ENCODE measurements around the gene SPEF2.

- TF ChIP-seq CTCF (IDR thresholded peaks at IDR 0.05; ENCODE audit: low read depth, low read length, missing input control) (no peak), RAD21 (IDR thresholded peaks at IDR 0.05) (no peak), YY1 (IDR thresholded peaks at IDR 0.05) (no peak), REST (IDR thresholded peaks at IDR 0.05) (no peak), EGR1 (IDR thresholded peaks at IDR 0.05; ENCODE audit: low read depth in 2 of 2) (no peak), RXRA (IDR thresholded peaks at IDR 0.05) (no peak), FOXA1 (IDR thresholded peaks at IDR 0.05) (no peak), NR2F2 (IDR thresholded peaks at IDR 0.05) (no peak), SP1 (IDR thresholded peaks at IDR 0.05) (no peak), MAX (IDR thresholded peaks at IDR 0.05) (no peak), HNF4G (IDR thresholded peaks at IDR 0.05) (no peak)
- TF ChIP-seq, protein P1, sequence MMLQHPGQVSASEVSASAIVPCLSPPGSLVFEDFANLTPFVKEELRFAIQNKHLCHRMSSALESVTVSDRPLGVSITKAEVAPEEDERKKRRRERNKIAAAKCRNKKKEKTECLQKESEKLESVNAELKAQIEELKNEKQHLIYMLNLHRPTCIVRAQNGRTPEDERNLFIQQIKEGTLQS (IDR thresholded peaks at IDR 0.05), result no peak
These were observed 616 bp upstream of the SPEF2 start for GRCh38 chr5:35617060-35617434.

Measured in liver (tissue), 3 donors.